Heart right ventricle (tissue), 16 donors: ENCODE data around the gene FOXN4. TPM values are rescaled to one million over a fixed set of nuclear protein-coding genes. Genes with fewer than 3 reads are reported as not detected.
"Not testable (repeated sequence)": the region's sequence is repeated elsewhere in the genome, so short reads cannot be mapped to it uniquely, and the experiment has no call there.

Experiments
- ATAC-seq, 8 donors: fragments of 200-7000 bp; cut with Tn5 transposase; one replicate each; pipeline ENCODE4 v1.9.1; 2020; ENCODE audit warnings: mild to moderate bottlenecking in 8 of 8, moderate library complexity in 8 of 8, moderate number of reproducible peaks in 1 of 8
- DNase-seq, 2 donors: peaks; one replicate each; pipeline ENCODE4 v3.0.0-alpha.2; 2020
- H3K27ac ChIP-seq, 10 donors: fragments of 200-600 bp; sonication (generic) in 2 of 10; one replicate each; pipeline versions ENCODE4 v1.5.0 to v1.8.0; 2020 to 2022; ENCODE audit warnings: mild to moderate bottlenecking in 3 of 10
- H3K27me3 ChIP-seq, 7 donors: fragments of 200-600 bp; one replicate each; pipeline ENCODE4 v1.8.0; 2021 to 2022; ENCODE audit warnings: mild to moderate bottlenecking in 2 of 7
- H3K36me3 ChIP-seq, 9 donors: fragments of 200-600 bp; sonication (generic) in 1 of 9; one replicate each; pipeline versions ENCODE4 v1.5.0 to v1.8.0; 2020 to 2022; ENCODE audit warnings: mild to moderate bottlenecking in 2 of 9
- H3K4me1 ChIP-seq, 9 donors: fragments of 200-600 bp; sonication (generic) in 1 of 9; one replicate each; pipeline versions ENCODE4 v1.5.0 to v1.8.0; 2020 to 2022; ENCODE audit warnings: mild to moderate bottlenecking in 4 of 9
- H3K4me3 ChIP-seq, 10 donors: fragments of 200-600 bp; sonication (generic) in 2 of 10; one replicate each; pipeline versions ENCODE4 v1.5.0 to v1.8.0; 2020 to 2022; ENCODE audit warnings: mild to moderate bottlenecking in 7 of 10, moderate library complexity in 2 of 10
- H3K9me3 ChIP-seq, 11 donors: fragments of 200-600 bp in 10 of 11; sonication (generic) in 2 of 11; one replicate each; pipeline versions ENCODE4 v1.5.0 to v1.8.0; 2013 to 2022; ENCODE audit warnings: mild to moderate bottlenecking in 2 of 11, control low read depth in 1 of 11, moderate library complexity in 1 of 11
- WGBS, 2 donors: extraction: QIAGEN DNeasy Blood & Tissue Kit; methylation state at CpG; one replicate each; pipeline ENCODE4 v1.1.7; 2013; ENCODE audit warnings: inconsistent platforms in 1 of 2; 5-methylcytosine and 5-hydroxymethylcytosine counted together
- intact Hi-C, 10 donors: fragments of 100-400 bp; cut with DNase I; formaldehyde crosslinking; loops; one replicate each; pipeline versions ENCODE4 v1.11.1 to v1.14.2; 2022
- polyA plus RNA-seq, 2 donors: library from polyadenylated mRNA; stranded (reverse); fragments of 200-250 nt; gene quantifications; one replicate each; pipeline ENCODE4 v1.2.3, GENCODE V29; 2013
- total RNA-seq, 10 donors: library from RNA; stranded (reverse); fragmentation: NEBNext Ultra II Directional in 3 of 10; extraction: Animal tissue kit (Norgen Biotek cat#: 25700) in 3 of 10; gene quantifications; one replicate each; pipeline versions ENCODE4 v1.2.1 to v1.2.4, GENCODE V29; 2021 to 2023
- TF ChIP-seq, protein P1 (sequence below), 9 donors: fragments of 200-600 bp; sonication (generic) in 2 of 9; IDR thresholded peaks; one replicate each; pipeline versions ENCODE4 v1.5.0 to v1.8.0; 2021 to 2022; ENCODE audit warnings: antibody characterized with exemption in 9 of 9, mild to moderate bottlenecking in 5 of 9, moderate library complexity in 1 of 9
- donor health status: Arrhythmogenic right ventricular cardiomyopathy.
- donor health status: ischemic (EF 13 %, LVEDD 7.1; RV severe dilation, severe dysfunction).
- donor health status: healthy with polysubstance abuse.
- donor health status: DM: no; HTN: yes; CAD: no.
- donor health status: DM: no; HTN: no; CAD: no.
- donor health status: ischemic (EF 25% LVEDD 6.9; RV normal size, moderate dysfunction).
- donor health status: ischemic (EF 25% LVEDD 5.7; RV mildly dilated, moderate dysfunction).
- donor health status: healthy.
- donor health status: DM: yes; HTN: yes; CAD: no.
- donor health status: Ischemic cardiomyopathy.
- donor health status: ischemic (EF 35%, LVEDD 5.7; RV mildly dilated, moderate dysfunction).
- donor health status: nonischemic (EF 11% LVEDD 7.7; RV severe dilation, severe dysfunction).
- donor health status: DM: yes; HTN: yes; CAD: no.
- donor health status: PGD.
- donor health status: ischemic (EF 29% LVEDD 5.4; RV normal size, mild dysfunction).
- donor health status: nonischemic (EF 23%, LVEDD 6.1; RV moderate dilation, normal function).

Gene FOXN4
- total and polyA plus RNA-seq, 12 donors, result 0.07 to 0.19 TPM; not detected in 10

- Histone ChIP-seq H3K4me3 (no peak overlapping the region), H3K27me3 (peaks cover 0 to 14% (median 0%) of the 10 kb centered on the region in 7 donors), H3K27ac (no peak overlapping the region), H3K9me3 (no peaks in the 10 kb centered on the region), H3K36me3 (no peaks in the 10 kb centered on the region), H3K4me1 (no peaks in the 10 kb centered on the region)
- no peak for DNase-seq
- intact Hi-C loops, result no loop called here
- WGBS, 2 donors, result 45 to 61% methylated on average over 7 of the region's 7 CpGs
- TF ChIP-seq, protein P1, sequence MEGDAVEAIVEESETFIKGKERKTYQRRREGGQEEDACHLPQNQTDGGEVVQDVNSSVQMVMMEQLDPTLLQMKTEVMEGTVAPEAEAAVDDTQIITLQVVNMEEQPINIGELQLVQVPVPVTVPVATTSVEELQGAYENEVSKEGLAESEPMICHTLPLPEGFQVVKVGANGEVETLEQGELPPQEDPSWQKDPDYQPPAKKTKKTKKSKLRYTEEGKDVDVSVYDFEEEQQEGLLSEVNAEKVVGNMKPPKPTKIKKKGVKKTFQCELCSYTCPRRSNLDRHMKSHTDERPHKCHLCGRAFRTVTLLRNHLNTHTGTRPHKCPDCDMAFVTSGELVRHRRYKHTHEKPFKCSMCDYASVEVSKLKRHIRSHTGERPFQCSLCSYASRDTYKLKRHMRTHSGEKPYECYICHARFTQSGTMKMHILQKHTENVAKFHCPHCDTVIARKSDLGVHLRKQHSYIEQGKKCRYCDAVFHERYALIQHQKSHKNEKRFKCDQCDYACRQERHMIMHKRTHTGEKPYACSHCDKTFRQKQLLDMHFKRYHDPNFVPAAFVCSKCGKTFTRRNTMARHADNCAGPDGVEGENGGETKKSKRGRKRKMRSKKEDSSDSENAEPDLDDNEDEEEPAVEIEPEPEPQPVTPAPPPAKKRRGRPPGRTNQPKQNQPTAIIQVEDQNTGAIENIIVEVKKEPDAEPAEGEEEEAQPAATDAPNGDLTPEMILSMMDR (IDR thresholded peaks at IDR 0.05), result no peak
- no peak for ATAC-seq
Measured at GRCh38 chr12:109331301-109331952, 22.3 kb upstream of the FOXN4 start.

GRCh38 chr12:109330282-109331230, 21.5 kb upstream of the FOXN4 start:
- Histone ChIP-seq H3K4me3 (no peak overlapping the region), H3K27me3 (peaks cover 0 to 14% (median 0%) of the 10 kb centered on the region in 7 donors), H3K27ac (no peak overlapping the region), H3K9me3 (no peaks in the 10 kb centered on the region), H3K4me1 (no peaks in the 10 kb centered on the region), H3K36me3 (no peaks in the 10 kb centered on the region)
- no peak for ATAC-seq
- DNase-seq, result no peak
- TF ChIP-seq, protein P1 (IDR thresholded peaks at IDR 0.05), result no peak
- intact Hi-C loops, result no loop called here
- 84 to 85% methylated on average over 16 of the region's 16 CpGs for WGBS, 2 donors

DNA sequence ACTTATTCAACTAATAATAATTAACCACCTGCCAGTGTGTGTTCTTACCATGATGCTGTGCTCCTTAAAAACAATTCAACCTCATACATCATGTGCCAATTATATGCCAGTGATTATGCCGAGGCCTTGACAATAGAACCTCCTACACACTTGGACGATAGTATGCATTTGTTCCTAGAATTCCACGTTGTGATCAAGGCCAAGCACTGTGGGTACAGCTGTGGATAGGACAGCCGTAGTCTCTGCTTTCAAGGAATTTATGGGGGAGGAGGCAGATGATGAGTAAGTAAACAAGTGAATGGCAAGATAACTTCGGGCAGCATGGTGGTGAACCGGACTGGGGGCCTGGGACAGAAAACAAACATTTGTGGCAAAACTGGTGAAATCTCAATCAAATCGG, 20.6 kb upstream of the FOXN4 start:
- TF ChIP-seq, protein P1 (IDR thresholded peaks at IDR 0.05), result no peak
- DNase-seq, result no peak
- 65 to 70% methylated on average over 7 of the region's 7 CpGs for WGBS, 2 donors
- Histone ChIP-seq H3K36me3 (no peaks in the 10 kb centered on the region), H3K27me3 (peaks cover 0 to 8% (median 0%) of the 10 kb centered on the region in 7 donors), H3K9me3 (no peaks in the 10 kb centered on the region), H3K4me3 (no peak overlapping the region), H3K4me1 (no peaks in the 10 kb centered on the region), H3K27ac (no peak overlapping the region)
- ATAC-seq, result no peak
- intact Hi-C loops, result no loop called here

DNA sequence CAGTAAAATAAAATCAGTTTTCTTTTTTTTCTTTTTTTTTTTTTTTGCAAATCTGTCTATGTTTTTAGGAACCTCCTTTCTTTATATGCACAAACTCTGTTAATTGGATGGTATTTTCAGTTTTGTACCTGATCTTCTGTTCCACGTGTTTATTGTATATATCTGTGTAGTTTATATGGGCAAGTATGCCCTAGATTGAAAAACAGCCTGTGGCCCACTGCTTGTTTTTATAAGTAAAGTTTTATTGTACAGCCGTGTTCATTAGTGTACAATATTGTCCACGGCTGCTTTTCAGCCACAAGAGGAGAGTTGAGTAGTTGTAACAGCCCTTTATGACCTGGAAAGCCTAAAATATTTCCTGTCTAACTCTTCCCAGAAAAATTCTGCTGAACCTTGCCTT, 19.9 kb upstream of the FOXN4 start:
- no peak for ATAC-seq
- H3K4me3 ChIP-seq, result no peak overlapping the region
- no peaks in the 10 kb centered on the region for H3K9me3 ChIP-seq

GRCh38 chr12:109321294-109321693, 12.2 kb upstream of the FOXN4 start:
- H3K36me3 ChIP-seq, H3K4me1 ChIP-seq, H3K27ac ChIP-seq, intact Hi-C loops, DNase-seq, H3K4me3 ChIP-seq, H3K9me3 ChIP-seq, ATAC-seq: not testable (repeated sequence)
- H3K27me3 ChIP-seq, result peaks cover 0 to 61% (median 18%) of the 10 kb centered on the region in 7 donors
- 86 to 87% methylated on average over 8 of the region's 8 CpGs for WGBS, 2 donors

More for the DNA sequence above, 19.9 kb upstream of the FOXN4 start:
- 89 to 93% methylated on average over 3 of the region's 3 CpGs for WGBS, 2 donors
- Histone ChIP-seq H3K27me3 (peaks cover 0 to 8% (median 0%) of the 10 kb centered on the region in 7 donors), H3K27ac (no peak overlapping the region), H3K4me1 (no peaks in the 10 kb centered on the region), H3K36me3 (no peaks in the 10 kb centered on the region)
- DNase-seq, result no peak
- TF ChIP-seq, protein P1 (IDR thresholded peaks at IDR 0.05), result no peak
- intact Hi-C loops, result no loop called here
